K562 (cell line): ENCODE data around the gene TINAGL1. TPM values are rescaled to one million over a fixed set of nuclear protein-coding genes. Genes with fewer than 3 reads are reported as not detected.

Experiments
- ATAC-seq: fragments of 200-7000 bp; cut with Tn5 transposase; 3 replicates; pipeline ENCODE4 v1.9.1; 2020; ENCODE audit warnings: moderate library complexity
- BruUV-seq: library from RNA; stranded (reverse); fragments of 400-500 nt; replicated peaks from 2 replicates; lab custom pipeline; 2021; lab: Mats Ljungman, UMichigan
- CTCF ChIA-PET: fragments of 300-600 bp; formaldehyde crosslinking; extraction: SDS; loops from one replicate; lab custom pipeline; 2021; ENCODE audit warnings: low intra/inter-chr PET ratio; lab: Yijun Ruan, JAX
- POLR2A ChIA-PET: fragments of 300-600, 350-650 bp; sonication (Branson Sonifier 250); formaldehyde crosslinking; extraction: SDS; loops from one replicate; lab custom pipeline; 2021; ENCODE audit warnings: antibody characterized with exemption, inconsistent platforms; lab: Yijun Ruan, JAX
- DNase-seq, 4 experiments: peaks; one replicate each; pipeline versions ENCODE4 v3.0.0 to v3.0.0-alpha.2; 2011 to 2018; ENCODE audit warnings: low spot score in 3 of 4, mixed read lengths in 3 of 4; ENCODE audit errors: extremely low read depth in 1 of 4
- FAIRE-seq: peaks from 2 replicates; lab custom pipeline; 2011; peaks lifted over from hg19 to GRCh38; lab: Jason Lieb, UNC
- H2AFZ ChIP-seq: 2 replicates; pipeline ENCODE4 v1.6.0; 2011; ENCODE audit warnings: low read depth, low read length, control low read depth, inconsistent platforms
- H3K27ac ChIP-seq: fragments of 200-600 bp; 3 replicates; pipeline ENCODE4 v1.8.0; 2011; ENCODE audit warnings: low read depth, mild to moderate bottlenecking, control low read depth, inconsistent platforms, low read length, moderate library complexity, mixed read lengths; ENCODE audit errors: extremely low read depth
- H3K27me3 ChIP-seq, 2 experiments: fragments of 300-600 bp in 1 of 2; 2 replicates in 1 of 2; 3 replicates in 1 of 2; pipeline versions ENCODE4 v1.6.0 to v1.8.0; 2011; ENCODE audit warnings: inconsistent platforms in 2 of 2, low read length in 2 of 2, mild to moderate bottlenecking in 1 of 2, mixed read lengths in 1 of 2, moderate library complexity in 1 of 2; ENCODE audit not compliant: control insufficient read depth in 2 of 2, insufficient read depth in 2 of 2
- H3K36me3 ChIP-seq: fragments of 300-600 bp; 3 replicates; pipeline ENCODE4 v1.8.0; 2011; ENCODE audit warnings: mild to moderate bottlenecking, low read length, inconsistent platforms; ENCODE audit not compliant: control insufficient read depth, insufficient read depth
- H3K4me1 ChIP-seq, 2 experiments: fragments of 200-600 bp in 1 of 2; replicated peaks in 1 of 2; 2 replicates in 1 of 2; 3 replicates in 1 of 2; pipeline versions ENCODE4 v1.5.1 to v1.8.0; 2011; ENCODE audit warnings: inconsistent platforms in 2 of 2, low read length in 2 of 2, mild to moderate bottlenecking in 1 of 2, mixed read lengths in 1 of 2, moderate library complexity in 1 of 2; ENCODE audit not compliant: control insufficient read depth in 2 of 2, insufficient read depth in 2 of 2
- H3K4me2 ChIP-seq: 2 replicates; pipeline ENCODE4 v1.6.1; 2011; ENCODE audit warnings: low read length, control low read depth, inconsistent platforms, mixed read lengths; ENCODE audit not compliant: insufficient read depth
- H3K4me3 ChIP-seq: fragments of 200-600 bp; sonication (generic), shearing (Covaris generic); 2 replicates; pipeline ENCODE4 v1.5.1; 2016; ENCODE audit warnings: control low read depth, inconsistent platforms
- H3K79me2 ChIP-seq: fragments of 200-600 bp; 3 replicates; pipeline ENCODE4 v1.8.0; 2011; ENCODE audit warnings: low read length, inconsistent platforms; ENCODE audit not compliant: control insufficient read depth, insufficient read depth
- H3K9ac ChIP-seq, 2 experiments: 2 replicates each; pipeline versions ENCODE4 v1.6.0 to v1.6.1; 2011; ENCODE audit warnings: low read depth in 2 of 2, low read length in 2 of 2, control low read depth in 1 of 2, inconsistent platforms in 1 of 2, mild to moderate bottlenecking in 1 of 2, mixed read lengths in 1 of 2; ENCODE audit not compliant: insufficient read depth in 1 of 2
- H3K9me1 ChIP-seq: one replicate; pipeline ENCODE4 v1.6.0; 2011; ENCODE audit warnings: inconsistent platforms, mild to moderate bottlenecking, low read length, moderate library complexity; ENCODE audit not compliant: control insufficient read depth, insufficient read depth
- H3K9me3 ChIP-seq: replicated peaks from 2 replicates; pipeline ENCODE4 v1.5.1; 2011; ENCODE audit warnings: low read depth, low read length, inconsistent platforms; ENCODE audit not compliant: control insufficient read depth, insufficient read depth
- H4K20me1 ChIP-seq: replicated peaks from 2 replicates; pipeline ENCODE4 v1.6.1; 2011; ENCODE audit warnings: low read length, inconsistent platforms, mixed read lengths; ENCODE audit not compliant: control insufficient read depth, insufficient read depth
- BACH1 ChIP-seq: fragments of 200-800 bp; sonication (Bioruptor generic); IDR thresholded peaks from 2 replicates; pipeline ENCODE4 v1.6.1; 2016; ENCODE audit warnings: missing genetic modification characterization, missing compliant biosample characterization
- CBFA2T3 ChIP-seq: fragments of 450-650 bp; IDR thresholded peaks from 2 replicates; pipeline ENCODE4 v1.6.1; 2017
- CSDE1 ChIP-seq, 2 experiments: fragments of 450-650 bp; IDR thresholded peaks; 2 replicates each; pipeline ENCODE4 v1.6.1; 2016; ENCODE audit warnings: mild to moderate bottlenecking in 1 of 2
- ETV5 ChIP-seq: sonication (generic); formaldehyde crosslinking; IDR thresholded peaks from 2 replicates; pipeline ENCODE4 v1.4.0; 2020; ENCODE audit warnings: low read depth, mild to moderate bottlenecking, missing genetic modification reagents
- JUNB ChIP-seq: fragments of 450-650 bp; formaldehyde crosslinking; conservative IDR thresholded peaks from 2 replicates; pipeline ENCODE4 v1.4.0; 2020; ENCODE audit warnings: mild to moderate bottlenecking
- KLF6 ChIP-seq: fragments of 250-450 bp; sonication (Bioruptor Pico); IDR thresholded peaks from 2 replicates; pipeline ENCODE4 v1.4.0; 2020; ENCODE audit warnings: mild to moderate bottlenecking, moderate library complexity, borderline replicate concordance
- NBN ChIP-seq: fragments of 450-650 bp; IDR thresholded peaks from 2 replicates; pipeline ENCODE4 v1.6.1; 2016; ENCODE audit warnings: low read depth, mild to moderate bottlenecking
- PHF20 ChIP-seq: fragments of 450-650 bp; IDR thresholded peaks from 2 replicates; pipeline ENCODE4 v1.6.1; 2018; ENCODE audit not compliant: partially characterized antibody
- RBM17 ChIP-seq: fragments of 200-400 bp; formaldehyde crosslinking; IDR thresholded peaks from 2 replicates; pipeline ENCODE4 v1.6.1; 2017; ENCODE audit warnings: low read depth, mild to moderate bottlenecking, low read length, borderline replicate concordance
- RNF2 ChIP-seq: sonication (generic); IDR thresholded peaks from 2 replicates; pipeline ENCODE4 v1.6.1; 2016
- SMARCA5 ChIP-seq: fragments of 450-650 bp; IDR thresholded peaks from 2 replicates; pipeline ENCODE4 v1.6.1; 2016
- SREBF2 ChIP-seq: sonication (generic); formaldehyde crosslinking; IDR thresholded peaks from 2 replicates; pipeline ENCODE4 v1.4.0; 2020; ENCODE audit warnings: mild to moderate bottlenecking, missing genetic modification reagents
- STAT6 ChIP-seq: sonication (generic); formaldehyde crosslinking; IDR thresholded peaks from 2 replicates; pipeline ENCODE4 v1.8.1; 2023; ENCODE audit warnings: mild to moderate bottlenecking, missing genetic modification reagents
- TAF7 ChIP-seq: fragments of 450-650 bp; IDR thresholded peaks from 2 replicates; pipeline ENCODE4 v1.6.1; 2016; ENCODE audit warnings: missing genetic modification characterization, missing compliant biosample characterization
- TCFL5 ChIP-seq: fragments of 250-450 bp; sonication (Bioruptor Pico); conservative IDR thresholded peaks from 2 replicates; pipeline ENCODE4 v1.6.1; 2021; ENCODE audit warnings: mild to moderate bottlenecking, moderate library complexity, matching md5 sums
- XRCC5 ChIP-seq: fragments of 200-400 bp; formaldehyde crosslinking; IDR thresholded peaks from 2 replicates; pipeline ENCODE4 v1.6.1; 2017; ENCODE audit warnings: low read depth, mild to moderate bottlenecking, low read length
- ZBTB5 ChIP-seq: fragments of 450-650 bp; IDR thresholded peaks from 2 replicates; pipeline ENCODE4 v1.6.1; 2017; ENCODE audit warnings: antibody characterized with exemption
- WGBS: fragments of 100-300 bp; shearing (Covaris generic); methylation state at CpG from one replicate; pipeline ENCODE4 v1.1.6; 2016; ENCODE audit warnings: low coverage, mixed read lengths; ENCODE audit not compliant: insufficient coverage; ENCODE audit errors: missing lambda C conversion rate; 5-methylcytosine and 5-hydroxymethylcytosine counted together
- in situ Hi-C: fragments of 300-500 bp; cut with MboI; formaldehyde crosslinking; loops from 4 replicates; pipeline ENCODE4 v1.15.0; 2018; ENCODE audit warnings: inconsistent platforms, mixed read lengths
- intact Hi-C: fragments of 100-400 bp; cut with micrococcal nuclease; formaldehyde crosslinking; loops from 2 replicates; pipeline ENCODE4 v1.14.2; 2022
- polyA plus RNA-seq, 8 experiments: library from polyadenylated mRNA; depleted of rRNA in 4 of 8; stranded (reverse) in 5 of 8; unstranded in 3 of 8; fragments of >200 nt; fragmentation: Nextera tagmentation in 2 of 8; fragmentation: Illumina TruSeq in 1 of 8; extraction: Ambion mirVana in 2 of 8; extraction: Trizol in 1 of 8; gene quantifications; 2 replicates each; pipeline versions ENCODE4 v1.2.1 to v1.2.3, GENCODE V29; 2011 to 2014; ENCODE audit warnings: inconsistent platforms in 1 of 8, missing spikeins in 1 of 8
- total RNA-seq, 7 experiments: library from RNA; depleted of rRNA in 6 of 7; stranded (reverse); fragments of >200 nt in 6 of 7; fragmentation: Illumina TruSeq in 2 of 7; extraction: Trizol in 2 of 7; gene quantifications; 2 replicates each; pipeline versions ENCODE4 v1.2.1 to v1.2.3, GENCODE V29; 2011 to 2021; ENCODE audit warnings: low replicate concordance in 1 of 7

The TINAGL1 gene
- total and polyA plus RNA-seq, 9 of the 15 experiments (the other 6 are each of a cell fraction or from before 2014, with no cell fraction given): 0.04 to 1.2 (median 0.07) TPM; not detected in 4

GRCh38 chr1:31620631-31621497 is 44.5 kb downstream of the TINAGL1 start:
- in situ Hi-C loops (no loop called here), intact Hi-C loops (no loop called here)
- CTCF ChIA-PET: no interaction called here
- Histone ChIP-seq H3K4me3 (no peak overlapping the region), H3K79me2 (no peaks in the 10 kb centered on the region), H3K9ac (0 out of 4 replicates have a peak overlapping the region, but pooled peaks of 1 of the 2 experiments have one; percentile 36), H3K36me3 (no peaks in the 10 kb centered on the region), H4K20me1 (peaks cover 20% of the 10 kb centered on the region)
- DNase-seq: no peak
- POLR2A ChIA-PET: no interaction called here
- TF ChIP-seq JUNB (CRISPR knock-in tag) (no peak), RBM17 (no peak), RNF2 (no peak), ETV5 (CRISPR knock-in tag) (no peak), CSDE1 (IDR thresholded peaks at IDR 0.05) (no peak), NBN (no peak), ZBTB5 (no peak), XRCC5 (no peak), BACH1 (tag) (no peak), STAT6 (CRISPR knock-in tag) (no peak), TCFL5 (no peak), SMARCA5 (no peak), PHF20 (no peak), KLF6 (CRISPR knock-in tag) (no peak), SREBF2 (no peak), CBFA2T3 (no peak), TAF7 (no peak)
- TF ChIP-seq, all 486 proteins: peak for 0
- no peak overlapping the region for H3K27ac ChIP-seq
- ATAC-seq (no peak), FAIRE-seq (no peak)
- H3K4me2 ChIP-seq: no peak overlapping the region
- no peaks in the 10 kb centered on the region for H3K9me1 ChIP-seq
- H3K27me3 ChIP-seq: peaks cover 26 to 41% of the 10 kb centered on the region in 2 experiments
- H3K9me3 ChIP-seq: no peaks in the 10 kb centered on the region
- 25% methylated on average over 20 of the region's 20 CpGs for WGBS
- peaks cover 0 to 19% of the 10 kb centered on the region in 2 experiments; a peak in 2 of 5 replicates for H3K4me1 ChIP-seq
- H2AFZ ChIP-seq: no peak overlapping the region
- BruUV-seq: no TSS peak
